Ascending aorta (tissue), 2 donors: ENCODE data around the gene ATAD3C. TPM values are rescaled to one million over a fixed set of nuclear protein-coding genes. Genes with fewer than 3 reads are reported as not detected.
"Not testable (repeated sequence)": the region's sequence is repeated elsewhere in the genome, so short reads cannot be mapped to it uniquely, and the experiment has no call there.

Experiments used
- DNase-seq, 2 donors: peaks; one replicate each; pipeline ENCODE4 v3.0.0-alpha.2; 2019; ENCODE audit warnings: low spot score in 2 of 2
- H3K27ac ChIP-seq, 2 donors: fragments of 200-600 bp; sonication (generic); one replicate each; pipeline ENCODE4 v1.5.1; 2016 to 2017; ENCODE audit warnings: mild to moderate bottlenecking in 1 of 2
- H3K27me3 ChIP-seq: fragments of 200-600 bp; sonication (generic); one replicate; pipeline ENCODE4 v1.5.1; 2017
- H3K36me3 ChIP-seq, 2 donors: fragments of 200-600 bp; sonication (generic); one replicate each; pipeline ENCODE4 v1.5.1; 2016
- H3K4me1 ChIP-seq, 2 donors: fragments of 200-600 bp; sonication (generic); one replicate each; pipeline ENCODE4 v1.5.1; 2016 to 2017; ENCODE audit warnings: mild to moderate bottlenecking in 1 of 2
- H3K4me3 ChIP-seq, 2 donors: fragments of 200-600 bp; sonication (generic); one replicate each; pipeline ENCODE4 v1.5.1; 2016 to 2017; ENCODE audit warnings: mild to moderate bottlenecking in 1 of 2
- H3K9me3 ChIP-seq, 2 donors: fragments of 200-600 bp; sonication (generic); one replicate each; pipeline ENCODE4 v1.5.1; 2016
- CTCF ChIP-seq, 3 experiments: fragments of 200-600 bp in 2 of 3; fragments of 450-650 bp in 1 of 3; sonication (generic) in 2 of 3; IDR thresholded peaks; one replicate each; pipeline ENCODE4 v1.5.1; 2016 to 2019; ENCODE audit warnings: antibody characterized with exemption in 3 of 3, mild to moderate bottlenecking in 1 of 3, moderate library complexity in 1 of 3
- intact Hi-C: fragments of 100-400 bp; cut with DNase I; formaldehyde crosslinking; loops from one replicate; pipeline ENCODE4 v1.15.1; 2023
- total RNA-seq: library from RNA; depleted of rRNA; stranded (reverse); fragments of >200 nt; gene quantifications from one replicate; pipeline ENCODE4 v1.1.0, GENCODE V29; 2016

ATAD3C gene
- total RNA-seq, 1 donor from 2014 or later, result not detected

- H3K27ac ChIP-seq, result no peak overlapping the region
- no peak for DNase-seq
- no peaks in the 10 kb centered on the region for H3K4me1 ChIP-seq
- H3K9me3 ChIP-seq, result no peaks in the 10 kb centered on the region
- intact Hi-C loops, result no loop called here
- no peak overlapping the region for H3K4me3 ChIP-seq
- peaks cover 40 to 53% of the 10 kb centered on the region in 2 donors for H3K36me3 ChIP-seq
- no peak for TF ChIP-seq CTCF (IDR thresholded peaks at IDR 0.05)
- H3K27me3 ChIP-seq, result no peaks in the 10 kb centered on the region
Measured at GRCh38 chr1:1479547-1480487, 30.3 kb downstream of the ATAD3C start.

- H3K27me3 ChIP-seq, H3K27ac ChIP-seq, H3K9me3 ChIP-seq, intact Hi-C loops, H3K4me3 ChIP-seq, DNase-seq, H3K4me1 ChIP-seq: not testable (repeated sequence)
- H3K36me3 ChIP-seq, result peaks cover 40 to 56% of the 10 kb centered on the region in 2 donors
Measured at GRCh38 chr1:1480488-1480867, 31.0 kb downstream of the ATAD3C start.

GRCh38 chr1:1481811-1482210, 32.3 kb downstream of the ATAD3C start:
- H3K4me3 ChIP-seq, H3K9me3 ChIP-seq, intact Hi-C loops, H3K27me3 ChIP-seq, DNase-seq, H3K27ac ChIP-seq, H3K4me1 ChIP-seq: not testable (repeated sequence)
- peaks cover 49 to 64% of the 10 kb centered on the region in 2 donors for H3K36me3 ChIP-seq

- Histone ChIP-seq H3K4me1 (no peaks in the 10 kb centered on the region), H3K27me3 (no peaks in the 10 kb centered on the region), H3K27ac (no peak overlapping the region), H3K36me3 (peaks cover 45 to 60% of the 10 kb centered on the region in 2 donors), H3K9me3 (no peaks in the 10 kb centered on the region), H3K4me3 (no peak overlapping the region)
- no peak for TF ChIP-seq CTCF (IDR thresholded peaks at IDR 0.05)
- no peak for DNase-seq
- intact Hi-C loops, result no loop called here
Measured at GRCh38 chr1:1482856-1483255, 33.4 kb downstream of the ATAD3C start.

GRCh38 chr1:1483714-1484113, 34.2 kb downstream of the ATAD3C start:
- no peaks in the 10 kb centered on the region for H3K4me1 ChIP-seq
- no peak for DNase-seq
- H3K27ac ChIP-seq, result no peak overlapping the region
- no peak overlapping the region for H3K4me3 ChIP-seq
- no peak for TF ChIP-seq CTCF (IDR thresholded peaks at IDR 0.05)
- H3K36me3 ChIP-seq, result peaks cover 48 to 62% of the 10 kb centered on the region in 2 donors
- H3K27me3 ChIP-seq, result no peaks in the 10 kb centered on the region
- intact Hi-C loops, result no loop called here
- no peaks in the 10 kb centered on the region for H3K9me3 ChIP-seq

GRCh38 chr1:1484976-1485750, 35.7 kb downstream of the ATAD3C start:
- DNase-seq, intact Hi-C loops, H3K9me3 ChIP-seq, H3K27ac ChIP-seq, H3K4me3 ChIP-seq, H3K4me1 ChIP-seq, H3K27me3 ChIP-seq: not testable (repeated sequence)
- peaks cover 53 to 64% of the 10 kb centered on the region in 2 donors for H3K36me3 ChIP-seq

- intact Hi-C loops, H3K4me3 ChIP-seq, DNase-seq, H3K9me3 ChIP-seq, H3K4me1 ChIP-seq, H3K27me3 ChIP-seq, H3K27ac ChIP-seq: not testable (repeated sequence)
- H3K36me3 ChIP-seq, result peaks cover 54 to 66% of the 10 kb centered on the region in 2 donors
Measured at GRCh38 chr1:1485755-1486317, 36.3 kb downstream of the ATAD3C start.
